GM18951 (cell line): Measurements from ENCODE around the gene CAB39L.
"Not testable (repeated sequence)": the region's sequence is repeated elsewhere in the genome, so short reads cannot be mapped to it uniquely, and the experiment has no call there.

ENCODE experiments used
- POLR2A ChIP-seq: IDR thresholded peaks from 4 replicates; pipeline ENCODE4 v1.6.1; 2011; ENCODE audit warnings: mild to moderate bottlenecking; ENCODE audit not compliant: insufficient read length, insufficient read depth; ENCODE audit errors: extremely low read depth
- in situ Hi-C: fragments of 300-500 bp; cut with MboI; formaldehyde crosslinking; loops from one replicate; pipeline ENCODE4 v1.12.0; 2022; ENCODE audit warnings: low sequenced_read_pairs, mixed read lengths, inconsistent platforms; ENCODE audit not compliant: unreplicated experiment

The CAB39L gene

GRCh38 chr13:49343255-49343654 lies 100.6 kb downstream of the CAB39L start:
- in situ Hi-C loops = no loop called here
- no peak for TF ChIP-seq POLR2A

- in situ Hi-C loops = no loop called here
These were observed 101.4 kb downstream of the CAB39L start for GRCh38 chr13:49342454-49342853.

GRCh38 chr13:49341941-49342340 lies 101.9 kb downstream of the CAB39L start:
- in situ Hi-C loops = no loop called here
- no peak for TF ChIP-seq POLR2A

More at GRCh38 chr13:49342454-49342853, 101.4 kb downstream of the CAB39L start:
- TF ChIP-seq POLR2A = no peak

- no peak for TF ChIP-seq POLR2A
- in situ Hi-C loops = no loop called here
These were observed 102.3 kb downstream of the CAB39L start for GRCh38 chr13:49341517-49341916.

- TF ChIP-seq POLR2A = no peak
- in situ Hi-C loops = no loop called here
These were observed 103.7 kb downstream of the CAB39L start for GRCh38 chr13:49340161-49340560.

GRCh38 chr13:49336655-49337054 lies 107.2 kb downstream of the CAB39L start:
- in situ Hi-C loops = no loop called here
- TF ChIP-seq POLR2A = no peak

- in situ Hi-C loops = no loop called here
- no peak for TF ChIP-seq POLR2A
These were observed 113.4 kb downstream of the CAB39L start for GRCh38 chr13:49330546-49330864.

GRCh38 chr13:49329831-49330545 lies 113.9 kb downstream of the CAB39L start:
- in situ Hi-C loops = no loop called here
- TF ChIP-seq POLR2A = no peak

GRCh38 chr13:49327145-49327544 lies 116.7 kb downstream of the CAB39L start:
- in situ Hi-C loops = not testable (repeated sequence)

- in situ Hi-C loops = no loop called here
- no peak for TF ChIP-seq POLR2A
These were observed 117.5 kb downstream of the CAB39L start for GRCh38 chr13:49326222-49326917.

- in situ Hi-C loops = no loop called here
- TF ChIP-seq POLR2A = no peak
These were observed 120.5 kb downstream of the CAB39L start for GRCh38 chr13:49323344-49323743.

- TF ChIP-seq POLR2A = no peak
- in situ Hi-C loops = no loop called here
These were observed 121.2 kb downstream of the CAB39L start for GRCh38 chr13:49322702-49323101.

- in situ Hi-C loops = no loop called here
- no peak for TF ChIP-seq POLR2A
These were observed 122.9 kb downstream of the CAB39L start for GRCh38 chr13:49320975-49321374.

GRCh38 chr13:49319951-49320350 lies 123.9 kb downstream of the CAB39L start:
- in situ Hi-C loops = no loop called here
- TF ChIP-seq POLR2A = no peak

- in situ Hi-C loops = no loop called here
- TF ChIP-seq POLR2A = no peak
These were observed 124.3 kb downstream of the CAB39L start for GRCh38 chr13:49319551-49319950.
